ENCODE measurements around the gene DCTN4.
A peak's percentile ranks its signal among the peaks of the same experiment; 100 is the strongest.

DCTN4 gene

DNA sequence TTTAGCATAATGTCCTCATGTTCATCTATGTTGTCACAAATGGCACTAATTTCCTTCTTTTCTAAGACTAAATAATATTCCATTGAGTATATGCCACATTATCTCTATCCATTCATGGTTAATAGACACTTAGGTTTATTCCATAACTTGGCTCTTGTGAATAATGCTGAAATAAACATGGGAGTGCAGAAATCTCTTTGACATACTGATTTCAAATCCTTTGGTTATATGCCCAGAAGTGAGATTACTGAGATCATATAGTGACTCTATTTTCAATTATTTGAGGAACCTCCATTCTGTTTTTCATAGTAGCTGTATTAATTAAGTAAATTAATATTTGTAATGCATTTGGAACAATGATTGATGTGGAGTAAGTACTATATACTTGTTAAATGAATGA is 32.7 kb upstream of the DCTN4 start:
- TF ChIP-seq POLR2A (IDR thresholded peaks at IDR 0.05; ENCODE audit: extremely low read depth, insufficient read length): no peak
- TF ChIP-seq, protein P1, sequence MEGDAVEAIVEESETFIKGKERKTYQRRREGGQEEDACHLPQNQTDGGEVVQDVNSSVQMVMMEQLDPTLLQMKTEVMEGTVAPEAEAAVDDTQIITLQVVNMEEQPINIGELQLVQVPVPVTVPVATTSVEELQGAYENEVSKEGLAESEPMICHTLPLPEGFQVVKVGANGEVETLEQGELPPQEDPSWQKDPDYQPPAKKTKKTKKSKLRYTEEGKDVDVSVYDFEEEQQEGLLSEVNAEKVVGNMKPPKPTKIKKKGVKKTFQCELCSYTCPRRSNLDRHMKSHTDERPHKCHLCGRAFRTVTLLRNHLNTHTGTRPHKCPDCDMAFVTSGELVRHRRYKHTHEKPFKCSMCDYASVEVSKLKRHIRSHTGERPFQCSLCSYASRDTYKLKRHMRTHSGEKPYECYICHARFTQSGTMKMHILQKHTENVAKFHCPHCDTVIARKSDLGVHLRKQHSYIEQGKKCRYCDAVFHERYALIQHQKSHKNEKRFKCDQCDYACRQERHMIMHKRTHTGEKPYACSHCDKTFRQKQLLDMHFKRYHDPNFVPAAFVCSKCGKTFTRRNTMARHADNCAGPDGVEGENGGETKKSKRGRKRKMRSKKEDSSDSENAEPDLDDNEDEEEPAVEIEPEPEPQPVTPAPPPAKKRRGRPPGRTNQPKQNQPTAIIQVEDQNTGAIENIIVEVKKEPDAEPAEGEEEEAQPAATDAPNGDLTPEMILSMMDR (IDR thresholded peaks at IDR 0.05; ENCODE audit: low read depth, low read length): no peak
- TF ChIP-seq, protein P2, sequence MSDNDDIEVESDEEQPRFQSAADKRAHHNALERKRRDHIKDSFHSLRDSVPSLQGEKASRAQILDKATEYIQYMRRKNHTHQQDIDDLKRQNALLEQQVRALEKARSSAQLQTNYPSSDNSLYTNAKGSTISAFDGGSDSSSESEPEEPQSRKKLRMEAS (IDR thresholded peaks at IDR 0.05; ENCODE audit: low read depth, low read length): no peak
- DNase-seq (ENCODE audit: low read depth): no peak
- no peak overlapping the region for H3K4me3 ChIP-seq (ENCODE audit: low read depth, low read length)

DNA sequence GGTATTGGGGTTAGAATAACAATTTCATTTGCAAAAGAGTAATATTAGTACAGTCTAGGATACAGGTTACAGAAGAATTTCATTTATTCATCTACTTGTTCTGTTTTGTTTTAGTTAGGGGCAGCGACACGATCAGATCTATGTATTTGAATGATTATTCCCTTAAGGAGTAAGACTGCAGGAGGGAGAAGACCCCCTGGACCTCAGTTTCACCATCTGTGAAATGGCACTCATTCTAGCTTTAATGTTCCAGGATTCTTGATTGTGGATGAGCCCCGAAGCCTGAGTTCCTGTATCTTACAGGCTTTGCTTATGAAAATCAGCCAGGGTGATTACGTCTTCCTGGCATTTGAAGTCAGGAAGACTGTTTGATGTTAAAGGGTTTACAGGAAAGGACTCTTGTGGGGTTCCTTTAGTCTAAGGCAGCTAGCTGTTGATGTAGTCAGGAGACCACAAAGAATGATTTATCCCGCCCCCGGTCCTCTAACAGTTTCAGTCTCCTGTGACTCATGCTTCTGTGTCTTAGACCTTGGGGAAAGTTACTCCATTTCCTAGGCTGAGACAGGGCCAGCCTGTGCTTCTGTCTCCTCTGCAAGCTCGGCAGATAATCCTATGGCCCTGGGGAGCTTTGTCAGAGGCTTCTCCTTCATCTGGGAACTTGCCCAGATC is 31.3 kb upstream of the DCTN4 start:
- H3K4me3 ChIP-seq (ENCODE audit: low read depth, low read length): peak overlapping the region; percentile 26
- TF ChIP-seq, protein P1 (IDR thresholded peaks at IDR 0.05; ENCODE audit: low read depth, low read length): no peak
- TF ChIP-seq POLR2A (IDR thresholded peaks at IDR 0.05; ENCODE audit: extremely low read depth, insufficient read length): no peak
- TF ChIP-seq, protein P2 (IDR thresholded peaks at IDR 0.05; ENCODE audit: low read depth, low read length): 0 out of 2 replicates have a peak, but pooled peaks have one; percentile 14
- TF ChIP-seq MYC (IDR thresholded peaks at IDR 0.05; ENCODE audit: low read depth, low read length): no peak; the same call in 1 of the 2 replicates
- DNase-seq (ENCODE audit: low read depth): peak; percentile 96

DNA sequence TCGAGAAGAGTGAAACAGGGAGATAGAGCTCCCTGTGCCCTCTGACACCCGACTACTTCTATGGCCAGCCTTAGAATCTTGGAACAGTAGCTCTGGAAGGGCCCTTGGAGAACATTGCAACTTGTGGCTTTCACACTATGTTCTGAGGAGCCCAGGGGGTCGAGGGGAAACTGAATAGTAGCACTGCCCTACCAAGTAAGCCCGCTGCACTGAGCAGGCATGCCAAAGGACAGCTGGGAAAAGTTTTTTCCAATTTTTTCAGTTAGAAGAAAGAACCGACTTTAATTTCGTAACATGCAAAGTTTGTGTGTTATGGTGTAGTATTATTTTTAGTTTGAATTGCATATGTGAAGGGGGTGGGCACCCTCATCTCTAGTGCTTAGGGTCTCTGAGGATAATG is 30.6 kb upstream of the DCTN4 start:
- TF ChIP-seq, protein P1 (IDR thresholded peaks at IDR 0.05; ENCODE audit: low read depth, low read length): no peak
- TF ChIP-seq POLR2A (IDR thresholded peaks at IDR 0.05; ENCODE audit: extremely low read depth, insufficient read length) (no peak), MYC (IDR thresholded peaks at IDR 0.05; ENCODE audit: low read depth, low read length) (no peak)
- TF ChIP-seq, protein P2 (IDR thresholded peaks at IDR 0.05; ENCODE audit: low read depth, low read length): no peak
- H3K4me3 ChIP-seq (ENCODE audit: low read depth, low read length): peak overlapping the region; percentile 26
- peak; percentile 44 for DNase-seq (ENCODE audit: low read depth)

DNA sequence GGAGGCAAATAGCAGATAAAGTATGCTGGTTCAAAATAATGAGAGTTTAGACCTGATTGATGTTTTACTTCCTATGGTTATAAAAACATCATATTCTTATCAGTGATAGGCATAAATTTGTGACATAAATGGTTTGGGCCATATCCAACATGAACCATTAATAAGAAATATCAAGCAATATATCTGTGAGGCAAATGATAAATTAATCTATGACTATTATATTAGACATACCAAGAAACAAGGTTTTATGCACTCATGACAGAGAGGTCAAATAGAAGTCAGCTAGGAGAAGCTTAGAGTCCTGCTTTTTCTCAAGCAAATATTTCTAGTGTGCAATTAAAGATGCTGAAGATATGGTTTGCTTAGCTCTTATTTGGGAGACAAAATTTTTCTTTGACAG is 30.2 kb upstream of the DCTN4 start:
- no peak for DNase-seq (ENCODE audit: low read depth)
- no peak for TF ChIP-seq POLR2A (IDR thresholded peaks at IDR 0.05; ENCODE audit: extremely low read depth, insufficient read length)
- no peak for TF ChIP-seq MYC (IDR thresholded peaks at IDR 0.05; ENCODE audit: low read depth, low read length)
- TF ChIP-seq, protein P2 (IDR thresholded peaks at IDR 0.05; ENCODE audit: low read depth, low read length): no peak
- TF ChIP-seq, protein P1 (IDR thresholded peaks at IDR 0.05; ENCODE audit: low read depth, low read length): no peak
- H3K4me3 ChIP-seq (ENCODE audit: low read depth, low read length): no peak overlapping the region

DNA sequence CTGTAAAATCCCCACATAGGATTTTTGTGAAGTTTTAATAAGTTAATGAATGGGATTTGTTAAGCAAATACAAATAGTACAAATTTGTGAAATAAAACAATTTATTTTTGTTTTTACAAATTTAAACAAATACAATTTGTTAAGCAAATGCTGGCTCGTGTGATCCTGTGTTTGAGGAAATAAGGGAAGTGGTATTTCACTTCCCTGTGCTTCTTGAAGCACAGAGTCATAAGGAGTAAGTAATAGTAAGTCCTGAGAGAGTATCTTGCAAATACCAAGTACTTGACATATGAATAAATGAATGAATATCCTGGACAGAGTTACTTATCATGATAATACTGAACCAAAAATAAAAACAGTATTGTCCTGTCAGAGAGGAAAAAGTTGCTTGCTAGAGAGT is 28.8 kb upstream of the DCTN4 start:
- H3K4me3 ChIP-seq (ENCODE audit: low read depth, low read length): no peak overlapping the region
- DNase-seq (ENCODE audit: low read depth): peak; percentile 64
- TF ChIP-seq, protein P1 (IDR thresholded peaks at IDR 0.05; ENCODE audit: low read depth, low read length): no peak
- TF ChIP-seq POLR2A (IDR thresholded peaks at IDR 0.05; ENCODE audit: extremely low read depth, insufficient read length): no peak
- TF ChIP-seq, protein P2 (IDR thresholded peaks at IDR 0.05; ENCODE audit: low read depth, low read length): no peak
